Fibroblast of lung (primary cell): ENCODE measurements around the gene GDPD2. TPM values are rescaled to one million over a fixed set of nuclear protein-coding genes. Genes with fewer than 3 reads are reported as not detected.

Experiments used
- DNase-seq, 2 donors: peaks; one replicate each; pipeline versions ENCODE4 v3.0.0 to v3.0.0-alpha.2; 2010; ENCODE audit warnings: low read depth in 2 of 2
- H2AFZ ChIP-seq: 2 replicates; pipeline ENCODE4 v1.5.1; 2012; ENCODE audit warnings: low read length, control low read depth, inconsistent platforms
- H3K27ac ChIP-seq: 2 replicates; pipeline ENCODE4 v1.5.1; 2011; ENCODE audit warnings: low read length, control low read depth; ENCODE audit not compliant: insufficient read depth
- H3K27me3 ChIP-seq: 2 replicates; pipeline ENCODE4 v1.5.1; 2011; ENCODE audit warnings: mild to moderate bottlenecking, low read length; ENCODE audit not compliant: control insufficient read depth, insufficient read depth
- H3K36me3 ChIP-seq: 2 replicates; pipeline ENCODE4 v1.5.1; 2011; ENCODE audit warnings: low read length; ENCODE audit not compliant: control insufficient read depth, insufficient read depth
- H3K4me1 ChIP-seq: 2 replicates; pipeline ENCODE4 v1.5.1; 2011; ENCODE audit warnings: low read length; ENCODE audit not compliant: control insufficient read depth, insufficient read depth; ENCODE audit errors: extremely low read depth
- H3K4me2 ChIP-seq: 2 replicates; pipeline ENCODE4 v1.5.1; 2011; ENCODE audit warnings: low read length, control low read depth; ENCODE audit not compliant: insufficient read depth; ENCODE audit errors: extremely low read depth
- H3K4me3 ChIP-seq, 4 experiments: fragments of 200-600 bp in 1 of 4; sonication (generic) in 1 of 4; replicated peaks in 1 of 4; 2 replicates each; pipeline ENCODE4 v1.5.1; 2011 to 2016; ENCODE audit warnings: low read length in 4 of 4, low read depth in 3 of 4, mild to moderate bottlenecking in 3 of 4, control low read depth in 2 of 4, inconsistent platforms in 1 of 4, mixed read lengths in 1 of 4; ENCODE audit not compliant: insufficient read depth in 1 of 4; ENCODE audit errors: control extremely low read depth in 1 of 4
- H3K79me2 ChIP-seq: 2 replicates; pipeline ENCODE4 v1.5.1; 2012; ENCODE audit warnings: mild to moderate bottlenecking, low read length, inconsistent platforms; ENCODE audit not compliant: control insufficient read depth, insufficient read depth
- H3K9ac ChIP-seq: 2 replicates; pipeline ENCODE4 v1.5.1; 2011; ENCODE audit warnings: mild to moderate bottlenecking, low read length, control low read depth; ENCODE audit not compliant: insufficient read depth
- H3K9me3 ChIP-seq: 2 replicates; pipeline ENCODE4 v1.5.1; 2012; ENCODE audit warnings: low read depth, low read length; ENCODE audit not compliant: control insufficient read depth, insufficient read depth
- H4K20me1 ChIP-seq: 2 replicates; pipeline ENCODE4 v1.5.1; 2011; ENCODE audit warnings: low read length; ENCODE audit not compliant: control insufficient read depth, insufficient read depth; ENCODE audit errors: extremely low read depth
- CTCF ChIP-seq, 2 donors: IDR thresholded peaks in 1 of 2; conservative IDR thresholded peaks in 1 of 2; 1 replicate in 1 of 2; 2 replicates in 1 of 2; pipeline ENCODE4 v1.5.1; 2011 to 2012; ENCODE audit warnings: low read length in 2 of 2, control low read depth in 1 of 2, inconsistent platforms in 1 of 2, low read depth in 1 of 2, mild to moderate bottlenecking in 1 of 2
- EZH2 ChIP-seq: IDR thresholded peaks from 2 replicates; pipeline ENCODE4 v1.5.1; 2012; ENCODE audit warnings: low read length, control low read depth, mild to moderate bottlenecking; ENCODE audit errors: missing control alignments
- polyA plus RNA-seq, 2 donors: library from polyadenylated mRNA; depleted of rRNA in 1 of 2; stranded (reverse) in 1 of 2; unstranded in 1 of 2; fragments of >200 nt; gene quantifications; 2 replicates each; pipeline ENCODE4 v1.2.1, GENCODE V29; 2011 to 2012; ENCODE audit warnings: missing spikeins in 1 of 2
- total RNA-seq: library from RNA; depleted of rRNA; stranded (reverse); fragments of >200 nt; gene quantifications from 2 replicates; pipeline ENCODE4 v1.2.1, GENCODE V29; 2014

GDPD2 gene
- total and polyA plus RNA-seq, 2 donors (not counting 1 experiment from before 2014, with no cell fraction given) = not detected

GRCh38 chrX:70464051-70464450, 40.9 kb downstream of the GDPD2 start:
- H3K4me3 ChIP-seq = no peak overlapping the region
- H4K20me1 ChIP-seq = no peaks in the 10 kb centered on the region
- no peaks in the 10 kb centered on the region for H3K36me3 ChIP-seq
- no peak for DNase-seq
- H3K9ac ChIP-seq = no peak overlapping the region
- TF ChIP-seq EZH2 (no peak), CTCF (conservative IDR thresholded peaks at IDR 0.05 in 1 of 2, IDR thresholded peaks at IDR 0.05 in 1 of 2; ENCODE audit: low read depth in 1 of 2, low read length in 2 of 2) (no peak)
- H3K4me1 ChIP-seq = no peaks in the 10 kb centered on the region
- no peak overlapping the region for H3K4me2 ChIP-seq
- H3K27me3 ChIP-seq = no peaks in the 10 kb centered on the region
- H2AFZ ChIP-seq = no peak overlapping the region
- no peaks in the 10 kb centered on the region for H3K79me2 ChIP-seq
- H3K27ac ChIP-seq = no peak overlapping the region
- H3K9me3 ChIP-seq = no peaks in the 10 kb centered on the region

GRCh38 chrX:70466968-70467367, 43.9 kb downstream of the GDPD2 start:
- no peaks in the 10 kb centered on the region for H3K36me3 ChIP-seq
- no peak overlapping the region for H3K4me3 ChIP-seq
- no peaks in the 10 kb centered on the region for H3K4me1 ChIP-seq
- H3K9ac ChIP-seq = no peak overlapping the region
- no peak overlapping the region for H2AFZ ChIP-seq
- H3K9me3 ChIP-seq = no peaks in the 10 kb centered on the region
- H3K79me2 ChIP-seq = no peaks in the 10 kb centered on the region
- H3K4me2 ChIP-seq = no peak overlapping the region
- H3K27me3 ChIP-seq = no peaks in the 10 kb centered on the region
- H3K27ac ChIP-seq = no peak overlapping the region
- DNase-seq = no peak
- no peaks in the 10 kb centered on the region for H4K20me1 ChIP-seq
- TF ChIP-seq CTCF (conservative IDR thresholded peaks at IDR 0.05 in 1 of 2, IDR thresholded peaks at IDR 0.05 in 1 of 2; ENCODE audit: low read depth in 1 of 2, low read length in 2 of 2) = no peak
- TF ChIP-seq EZH2 = no peak

GRCh38 chrX:70468709-70469108, 45.6 kb downstream of the GDPD2 start:
- no peak overlapping the region for H2AFZ ChIP-seq
- H3K4me3 ChIP-seq = no peak overlapping the region
- no peaks in the 10 kb centered on the region for H3K36me3 ChIP-seq
- no peaks in the 10 kb centered on the region for H3K9me3 ChIP-seq
- no peak overlapping the region for H3K9ac ChIP-seq
- no peaks in the 10 kb centered on the region for H3K27me3 ChIP-seq
- H3K79me2 ChIP-seq = no peaks in the 10 kb centered on the region
- H4K20me1 ChIP-seq = no peaks in the 10 kb centered on the region
- H3K27ac ChIP-seq = no peak overlapping the region
- no peaks in the 10 kb centered on the region for H3K4me1 ChIP-seq
- no peak overlapping the region for H3K4me2 ChIP-seq
- DNase-seq = no peak
- no peak for TF ChIP-seq EZH2
- no peak for TF ChIP-seq CTCF (conservative IDR thresholded peaks at IDR 0.05 in 1 of 2, IDR thresholded peaks at IDR 0.05 in 1 of 2; ENCODE audit: low read depth in 1 of 2, low read length in 2 of 2)
